Caco-2 (cell line): ENCODE results near the gene UNC79. TPM values are rescaled to one million over a fixed set of nuclear protein-coding genes. Genes with fewer than 3 reads are reported as not detected.
A peak's percentile ranks its signal among the peaks of the same experiment; 100 is the strongest.

Experiments
- BruUV-seq: library from RNA; stranded (reverse); fragments of 400-500 nt; replicated peaks from 2 replicates; lab custom pipeline; 2021; lab: Mats Ljungman, UMichigan
- CTCF ChIA-PET: fragments of 300-600 bp; sonication (Branson Sonifier 250); formaldehyde crosslinking; loops from one replicate; lab custom pipeline; 2022; ENCODE audit warnings: antibody characterized with exemption; lab: Charles Lee
- POLR2A ChIA-PET: fragments of 300-600 bp; sonication (Branson Sonifier 250); formaldehyde crosslinking; loops from one replicate; lab custom pipeline; 2022; ENCODE audit warnings: antibody characterized with exemption; lab: Charles Lee
- DNase-seq, 2 experiments: peaks; one replicate each; pipeline versions ENCODE4 v3.0.0 to v3.0.0-alpha.2; 2020 to 2022
- H3K27me3 ChIP-seq: replicated peaks from 2 replicates; pipeline ENCODE4 v1.6.0; 2011; ENCODE audit warnings: low read length; ENCODE audit not compliant: control insufficient read depth, insufficient read depth
- H3K36me3 ChIP-seq: 2 replicates; pipeline ENCODE4 v1.5.1; 2011; ENCODE audit warnings: low read length; ENCODE audit not compliant: control insufficient read depth, insufficient read depth
- H3K4me1 ChIP-seq: fragments of 250-450 bp; sonication (Bioruptor Pico); 2 replicates; pipeline ENCODE4 v1.5.1; 2020; ENCODE audit warnings: mild to moderate bottlenecking
- H3K4me3 ChIP-seq: 2 replicates; pipeline ENCODE4 v1.5.1; 2011; ENCODE audit warnings: low read depth, mild to moderate bottlenecking, control low read depth, low read length
- H3K9me3 ChIP-seq: fragments of 250-450 bp; sonication (Bioruptor Pico); 2 replicates; pipeline ENCODE4 v1.5.1; 2020; ENCODE audit warnings: mild to moderate bottlenecking, moderate library complexity
- H3K27ac Mint-ChIP-seq: one replicate; pipeline ENCODE4 v1.8.0; 2022; ENCODE audit warnings: mixed read lengths; ENCODE audit not compliant: unreplicated experiment
- H3K27me3 Mint-ChIP-seq: one replicate; pipeline ENCODE4 v1.8.0; 2022; ENCODE audit warnings: mixed read lengths; ENCODE audit not compliant: insufficient read depth, unreplicated experiment
- H3K36me3 Mint-ChIP-seq: one replicate; pipeline ENCODE4 v1.8.0; 2022; ENCODE audit warnings: mild to moderate bottlenecking, mixed read lengths; ENCODE audit not compliant: insufficient read depth, unreplicated experiment
- H3K4me1 Mint-ChIP-seq: one replicate; pipeline ENCODE4 v1.8.0; 2022; ENCODE audit warnings: low read depth, mixed read lengths; ENCODE audit not compliant: unreplicated experiment
- H3K4me3 Mint-ChIP-seq: one replicate; pipeline ENCODE4 v1.8.0; 2022; ENCODE audit warnings: mild to moderate bottlenecking, moderate library complexity, mixed read lengths; ENCODE audit not compliant: unreplicated experiment
- H3K9me3 Mint-ChIP-seq: one replicate; pipeline ENCODE4 v1.8.0; 2022; ENCODE audit warnings: mixed read lengths; ENCODE audit not compliant: unreplicated experiment
- CTCF ChIP-seq, 2 experiments: fragments of 200-600 bp in 1 of 2; IDR thresholded peaks; 1 replicate in 1 of 2; 2 replicates in 1 of 2; pipeline versions ENCODE4 v1.5.1 to v1.8.0; 2011 to 2022; ENCODE audit warnings: antibody characterized with exemption in 1 of 2, control low read depth in 1 of 2, inconsistent platforms in 1 of 2, low read depth in 1 of 2, low read length in 1 of 2, mild to moderate bottlenecking in 1 of 2, moderate library complexity in 1 of 2; ENCODE audit not compliant: insufficient read depth in 1 of 2, severe bottlenecking in 1 of 2, unreplicated experiment in 1 of 2
- intact Hi-C: fragments of 100-400 bp; cut with micrococcal nuclease; formaldehyde crosslinking; loops from one replicate; pipeline ENCODE4 v1.10.0; 2022; ENCODE audit not compliant: unreplicated experiment
- total RNA-seq: library from RNA; stranded (reverse); gene quantifications from 2 replicates; pipeline ENCODE4 v1.2.3, GENCODE V29; 2022

UNC79 gene
- total RNA-seq, 1 experiment from 2014 or later: 0.07 TPM

- no peaks in the 10 kb centered on the region for H3K36me3 Mint-ChIP-seq
- H3K4me3 Mint-ChIP-seq: no peak overlapping the region
- CTCF ChIA-PET: no interaction called here
- no peak for TF ChIP-seq CTCF (IDR thresholded peaks at IDR 0.05; ENCODE audit: insufficient read depth in 1 of 2, low read depth in 1 of 2, low read length in 1 of 2, severe bottlenecking in 1 of 2, unreplicated experiment in 1 of 2)
- no peaks in the 10 kb centered on the region for H3K27me3 ChIP-seq
- POLR2A ChIA-PET: no interaction called here
- H3K4me1 Mint-ChIP-seq: no peaks in the 10 kb centered on the region
- H3K9me3 ChIP-seq: 0 out of 2 replicates have a peak, but pooled peaks cover 6% of the 10 kb centered on the region
- no TSS peak for BruUV-seq
- peaks cover 10% of the 10 kb centered on the region for H3K27me3 Mint-ChIP-seq
- H3K4me1 ChIP-seq: no peaks in the 10 kb centered on the region
- H3K27ac Mint-ChIP-seq: no peak overlapping the region
- DNase-seq: no peak
- no peaks in the 10 kb centered on the region for H3K9me3 Mint-ChIP-seq
- H3K4me3 ChIP-seq: no peak overlapping the region
- intact Hi-C loops: no loop called here
- H3K36me3 ChIP-seq: no peaks in the 10 kb centered on the region
Observed at GRCh38 chr14:93682459-93682858, 251.7 kb downstream of the UNC79 start.

GRCh38 chr14:93683226-93683625 is 252.5 kb downstream of the UNC79 start:
- no peak for TF ChIP-seq CTCF (IDR thresholded peaks at IDR 0.05; ENCODE audit: insufficient read depth in 1 of 2, low read depth in 1 of 2, low read length in 1 of 2, severe bottlenecking in 1 of 2, unreplicated experiment in 1 of 2)
- no peaks in the 10 kb centered on the region for H3K4me1 ChIP-seq
- ChIA-PET POLR2A (no interaction called here), CTCF (no interaction called here)
- no peaks in the 10 kb centered on the region for H3K27me3 ChIP-seq
- 0 out of 2 replicates have a peak, but pooled peaks cover 6% of the 10 kb centered on the region for H3K9me3 ChIP-seq
- Mint-ChIP-seq H3K4me1 (peaks cover 7% of the 10 kb centered on the region), H3K36me3 (no peaks in the 10 kb centered on the region), H3K4me3 (no peak overlapping the region), H3K27ac (no peak overlapping the region), H3K27me3 (peaks cover 10% of the 10 kb centered on the region), H3K9me3 (no peaks in the 10 kb centered on the region)
- no peaks in the 10 kb centered on the region for H3K36me3 ChIP-seq
- DNase-seq: peak; percentile 56 to 60
- BruUV-seq: no TSS peak
- no peak overlapping the region for H3K4me3 ChIP-seq
- intact Hi-C loops: no loop called here

- Histone ChIP-seq H3K27me3 (no peaks in the 10 kb centered on the region), H3K9me3 (0 out of 2 replicates have a peak, but pooled peaks cover 6% of the 10 kb centered on the region), H3K4me1 (no peaks in the 10 kb centered on the region), H3K4me3 (no peak overlapping the region), H3K36me3 (no peaks in the 10 kb centered on the region)
- DNase-seq: no peak
- Mint-ChIP-seq H3K4me1 (peaks cover 9% of the 10 kb centered on the region), H3K27ac (no peak overlapping the region), H3K36me3 (no peaks in the 10 kb centered on the region), H3K27me3 (peaks cover 13% of the 10 kb centered on the region), H3K9me3 (no peaks in the 10 kb centered on the region), H3K4me3 (no peak overlapping the region)
- ChIA-PET POLR2A (no interaction called here), CTCF (no interaction called here)
- intact Hi-C loops: no loop called here
- no peak for TF ChIP-seq CTCF (IDR thresholded peaks at IDR 0.05; ENCODE audit: insufficient read depth in 1 of 2, low read depth in 1 of 2, low read length in 1 of 2, severe bottlenecking in 1 of 2, unreplicated experiment in 1 of 2)
- no TSS peak for BruUV-seq
Observed at GRCh38 chr14:93685121-93685895, 254.6 kb downstream of the UNC79 start.
